Body of pancreas (tissue), 4 donors: ENCODE results near the gene TOX3.

Experiments used
- POLR2A ChIP-seq, 3 donors: fragments of 450-650 bp; IDR thresholded peaks; one replicate each; pipeline ENCODE4 v1.6.1; 2016; ENCODE audit warnings: antibody characterized with exemption in 3 of 3, mild to moderate bottlenecking in 2 of 3
- TF ChIP-seq, protein P1 (sequence below), 7 experiments: fragments of 450-650 bp in 4 of 7; fragments of 200-600 bp in 3 of 7; sonication (generic) in 3 of 7; IDR thresholded peaks; one replicate each; pipeline ENCODE4 v1.5.1; 2016 to 2019; ENCODE audit warnings: antibody characterized with exemption in 7 of 7

GRCh38 chr16:52422307-52422706 is 124.6 kb downstream of the TOX3 start:
- TF ChIP-seq, protein P1, sequence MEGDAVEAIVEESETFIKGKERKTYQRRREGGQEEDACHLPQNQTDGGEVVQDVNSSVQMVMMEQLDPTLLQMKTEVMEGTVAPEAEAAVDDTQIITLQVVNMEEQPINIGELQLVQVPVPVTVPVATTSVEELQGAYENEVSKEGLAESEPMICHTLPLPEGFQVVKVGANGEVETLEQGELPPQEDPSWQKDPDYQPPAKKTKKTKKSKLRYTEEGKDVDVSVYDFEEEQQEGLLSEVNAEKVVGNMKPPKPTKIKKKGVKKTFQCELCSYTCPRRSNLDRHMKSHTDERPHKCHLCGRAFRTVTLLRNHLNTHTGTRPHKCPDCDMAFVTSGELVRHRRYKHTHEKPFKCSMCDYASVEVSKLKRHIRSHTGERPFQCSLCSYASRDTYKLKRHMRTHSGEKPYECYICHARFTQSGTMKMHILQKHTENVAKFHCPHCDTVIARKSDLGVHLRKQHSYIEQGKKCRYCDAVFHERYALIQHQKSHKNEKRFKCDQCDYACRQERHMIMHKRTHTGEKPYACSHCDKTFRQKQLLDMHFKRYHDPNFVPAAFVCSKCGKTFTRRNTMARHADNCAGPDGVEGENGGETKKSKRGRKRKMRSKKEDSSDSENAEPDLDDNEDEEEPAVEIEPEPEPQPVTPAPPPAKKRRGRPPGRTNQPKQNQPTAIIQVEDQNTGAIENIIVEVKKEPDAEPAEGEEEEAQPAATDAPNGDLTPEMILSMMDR (IDR thresholded peaks at IDR 0.05) = no peak
- no peak for TF ChIP-seq POLR2A (IDR thresholded peaks at IDR 0.05)
